IPS DF 6.9 (cell line): ENCODE results near the gene NGEF.

Experiments
- DNase-seq: peaks from one replicate; pipeline ENCODE4 v3.0.0-alpha.2; 2013; ENCODE audit warnings: low read depth, low spot score
- H3K27ac ChIP-seq: one replicate; pipeline ENCODE4 v1.5.1; 2013; ENCODE audit warnings: low read length, control low read depth
- H3K27me3 ChIP-seq: 2 replicates; pipeline ENCODE4 v1.6.1; 2013; ENCODE audit warnings: mild to moderate bottlenecking, low read length; ENCODE audit not compliant: control insufficient read depth, insufficient read depth
- H3K36me3 ChIP-seq: 2 replicates; pipeline ENCODE4 v1.6.1; 2013; ENCODE audit warnings: low read length; ENCODE audit not compliant: control insufficient read depth, insufficient read depth
- H3K4me1 ChIP-seq: 2 replicates; pipeline ENCODE4 v1.6.1; 2013; ENCODE audit warnings: low read length; ENCODE audit not compliant: control insufficient read depth, insufficient read depth
- H3K4me3 ChIP-seq: 2 replicates; pipeline ENCODE4 v1.5.1; 2013; ENCODE audit warnings: mild to moderate bottlenecking, low read length
- H3K9me3 ChIP-seq: 2 replicates; pipeline ENCODE4 v1.6.1; 2013; ENCODE audit warnings: low read length, inconsistent platforms; ENCODE audit not compliant: control insufficient read depth, insufficient read depth
- WGBS: extraction: QIAGEN DNeasy Blood & Tissue Kit; methylation state at CpG from one replicate; pipeline ENCODE4 v1.1.7; 2013; ENCODE audit warnings: mixed read lengths, missing lambda C conversion rate; ENCODE audit not compliant: insufficient read length, insufficient coverage; 5-methylcytosine and 5-hydroxymethylcytosine counted together

The NGEF gene

GRCh38 chr2:232835687-232836208, 177.3 kb downstream of the NGEF start:
- Histone ChIP-seq H3K27me3 (no peaks in the 10 kb centered on the region), H3K4me3 (no peak overlapping the region), H3K36me3 (peaks cover 16% of the 10 kb centered on the region; the same call in 1 of the 2 replicates), H3K9me3 (no peaks in the 10 kb centered on the region; the same call in 1 of the 2 replicates), H3K4me1 (no peaks in the 10 kb centered on the region), H3K27ac (no peak overlapping the region)
- WGBS = no CpG with 5 or more reads among the region's 14 CpGs
- no peak for DNase-seq

- no peak for DNase-seq
- H3K4me1 ChIP-seq = no peaks in the 10 kb centered on the region
- no peaks in the 10 kb centered on the region; the same call in 1 of the 2 replicates for H3K9me3 ChIP-seq
- peaks cover 12% of the 10 kb centered on the region; the same call in 1 of the 2 replicates for H3K36me3 ChIP-seq
- WGBS = no CpG with 5 or more reads among the region's 1 CpG
- H3K27me3 ChIP-seq = no peaks in the 10 kb centered on the region
- no peak overlapping the region for H3K4me3 ChIP-seq
- no peak overlapping the region for H3K27ac ChIP-seq
Observed at GRCh38 chr2:232833830-232834229, 179.2 kb downstream of the NGEF start.

- H3K27me3 ChIP-seq = no peaks in the 10 kb centered on the region
- no peaks in the 10 kb centered on the region for H3K9me3 ChIP-seq
- WGBS = no CpG with 5 or more reads among the region's 3 CpGs
- no peak overlapping the region for H3K4me3 ChIP-seq
- H3K27ac ChIP-seq = no peak overlapping the region
- no peak for DNase-seq
- H3K4me1 ChIP-seq = no peaks in the 10 kb centered on the region
- peaks cover 12% of the 10 kb centered on the region; the same call in 1 of the 2 replicates for H3K36me3 ChIP-seq
Observed at GRCh38 chr2:232831496-232831895, 181.6 kb downstream of the NGEF start.

GRCh38 chr2:232829988-232830387, 183.1 kb downstream of the NGEF start:
- no peaks in the 10 kb centered on the region for H3K9me3 ChIP-seq
- H3K4me3 ChIP-seq = no peak overlapping the region
- peaks cover 12% of the 10 kb centered on the region; the same call in 1 of the 2 replicates for H3K36me3 ChIP-seq
- no peak for DNase-seq
- WGBS = no CpG with 5 or more reads among the region's 3 CpGs
- no peak overlapping the region for H3K27ac ChIP-seq
- no peaks in the 10 kb centered on the region for H3K4me1 ChIP-seq
- no peaks in the 10 kb centered on the region for H3K27me3 ChIP-seq
